Stimulated activated CD4-positive, alpha-beta T cell treated with anti-CD3 and anti-CD28 coated beads, Interleukin-1b, Interleukin-23, amount 100 ng/mL, for 48 hours (primary cell): ENCODE data around the gene DAB1.

Source experiments
- DNase-seq: peaks from one replicate; pipeline ENCODE4 v3.0.0-alpha.2; 2020

DAB1 gene

DNA sequence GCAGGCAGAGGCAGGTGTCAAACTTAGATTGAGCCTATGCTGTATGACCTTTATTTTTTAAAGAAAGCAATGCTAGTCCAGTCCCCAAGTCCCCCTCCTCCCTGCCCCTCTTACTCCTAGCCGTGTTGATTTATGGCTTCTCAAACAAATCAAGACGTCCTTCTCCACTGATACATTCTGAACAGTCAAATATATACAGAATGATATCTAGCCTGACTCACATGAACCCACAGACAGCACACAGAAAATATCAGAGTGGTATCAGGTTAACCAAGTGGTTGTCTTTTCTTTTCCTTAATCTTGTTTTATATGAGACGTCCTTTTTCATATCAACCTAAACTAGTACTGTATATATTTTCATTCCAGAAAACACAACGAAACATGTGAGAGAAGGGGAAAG lies 13.4 kb downstream of the DAB1 start:
- DNase-seq = no peak

DNA sequence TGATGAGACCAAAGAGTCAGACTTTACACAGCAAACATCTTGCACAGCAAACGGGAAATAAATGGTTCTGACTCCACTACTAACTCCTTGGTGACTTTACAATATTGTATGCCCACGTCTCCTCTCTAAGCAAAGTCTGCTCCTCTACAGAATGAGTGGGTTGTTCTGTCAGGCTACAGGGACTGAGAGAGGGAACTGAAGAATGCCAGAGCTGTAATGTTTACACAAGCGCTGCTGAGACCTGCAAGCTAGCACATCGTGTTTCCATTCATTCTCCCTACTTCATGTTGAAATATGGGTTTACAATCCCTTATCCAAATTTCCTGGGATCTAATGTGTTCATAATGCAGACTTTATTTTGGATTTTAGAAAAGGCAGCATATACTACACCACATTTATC lies 15.9 kb downstream of the DAB1 start:
- no peak for DNase-seq

DNA sequence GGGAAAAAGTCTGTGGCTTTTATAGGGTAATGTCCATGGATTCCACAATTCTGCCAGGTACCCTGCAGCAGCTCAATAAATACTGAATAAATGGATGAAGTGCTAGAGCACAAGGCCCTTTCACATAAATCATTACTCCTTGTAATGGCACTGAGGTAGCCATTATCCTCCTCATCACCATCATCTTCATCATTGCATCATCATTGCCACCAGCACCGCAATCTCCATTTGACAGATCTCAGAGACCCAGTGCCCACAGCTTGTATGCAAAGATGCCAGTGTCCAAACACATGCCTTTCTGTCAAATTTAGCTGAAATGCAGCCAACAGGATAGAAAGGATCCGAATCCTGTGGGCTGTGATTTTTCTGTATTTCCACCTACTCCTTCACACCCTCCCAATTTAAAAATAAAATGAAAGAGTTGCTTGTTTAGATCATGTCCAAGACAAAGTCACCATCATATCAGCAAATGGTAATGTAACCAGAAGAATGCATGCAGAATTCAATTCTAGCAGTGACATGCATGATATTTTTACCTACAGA lies 17.4 kb downstream of the DAB1 start:
- DNase-seq = no peak

DNA sequence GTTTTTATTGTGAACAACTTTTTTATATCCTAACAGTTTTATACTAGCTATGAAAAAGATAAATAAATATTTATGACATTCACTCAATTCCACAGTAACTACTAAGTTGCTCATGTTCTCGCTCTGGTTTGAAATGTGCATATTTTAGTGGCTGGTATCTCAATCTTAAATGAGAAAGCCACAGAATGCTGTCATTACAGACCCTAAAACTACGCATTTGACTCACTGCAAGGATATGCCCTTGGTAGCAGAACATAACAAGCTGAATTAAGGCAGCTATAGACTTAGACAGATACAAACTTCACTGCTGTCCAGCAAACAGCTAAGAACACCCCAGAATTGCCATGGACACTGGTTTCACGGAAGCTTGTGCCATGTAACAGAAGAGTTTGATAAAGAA lies 19.0 kb downstream of the DAB1 start:
- no peak for DNase-seq

DNA sequence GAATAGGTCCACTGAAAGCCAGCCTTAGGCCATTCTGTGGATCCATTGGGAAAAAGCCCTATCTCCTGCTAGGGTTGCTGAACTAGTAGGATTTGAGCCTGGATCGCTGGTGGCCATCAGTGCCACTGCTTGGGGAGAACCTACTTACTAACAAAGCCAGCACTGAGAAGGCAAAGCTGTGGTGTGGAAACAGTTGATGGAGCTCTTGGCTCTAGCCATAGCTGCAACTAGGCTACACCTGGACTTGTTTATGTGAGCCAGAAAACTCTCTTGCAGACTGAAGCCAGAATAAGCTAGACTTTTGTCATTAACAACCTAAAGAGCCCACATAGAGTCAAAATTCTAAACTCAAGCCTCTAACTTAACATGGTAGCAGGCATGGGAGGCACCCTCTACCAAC lies 20.7 kb downstream of the DAB1 start:
- no peak for DNase-seq

DNA sequence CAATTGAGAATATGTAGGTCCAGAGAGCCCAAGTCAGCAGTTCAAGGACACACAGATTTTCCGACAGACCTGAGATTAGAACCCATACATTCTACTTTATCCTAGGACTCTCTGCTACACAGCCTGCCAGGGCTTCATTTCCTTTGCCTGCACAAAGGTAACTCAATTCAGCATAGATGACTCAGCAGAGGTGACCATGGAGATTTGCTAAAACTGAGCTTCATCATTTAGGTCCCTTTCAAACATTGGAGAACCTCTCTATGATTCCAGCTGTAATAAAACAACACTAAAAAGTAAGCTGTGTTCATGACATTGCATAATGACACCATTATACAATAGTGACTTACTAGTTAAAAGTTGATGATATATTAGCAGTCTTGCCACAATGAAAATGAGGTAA lies 22.2 kb downstream of the DAB1 start:
- DNase-seq = no peak

DNA sequence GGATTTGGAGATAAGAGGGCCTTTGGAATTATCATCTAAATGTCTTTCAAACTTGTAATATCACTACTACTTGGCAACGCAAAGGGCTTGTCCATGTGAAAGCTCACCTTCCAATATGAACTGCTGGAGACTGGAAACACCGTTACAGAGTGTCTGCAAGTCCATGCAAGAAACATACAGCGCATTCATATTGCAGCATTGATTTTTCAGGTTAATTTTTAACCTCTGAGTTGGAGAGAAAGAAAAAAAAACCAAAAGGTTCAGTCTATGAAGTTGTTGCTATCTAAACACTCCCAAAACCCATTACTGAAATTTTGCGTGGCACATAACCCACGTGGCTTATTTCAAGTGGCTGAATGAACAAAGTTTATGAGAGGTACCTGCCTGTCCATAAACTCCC lies 23.8 kb downstream of the DAB1 start:
- DNase-seq = no peak

DNA sequence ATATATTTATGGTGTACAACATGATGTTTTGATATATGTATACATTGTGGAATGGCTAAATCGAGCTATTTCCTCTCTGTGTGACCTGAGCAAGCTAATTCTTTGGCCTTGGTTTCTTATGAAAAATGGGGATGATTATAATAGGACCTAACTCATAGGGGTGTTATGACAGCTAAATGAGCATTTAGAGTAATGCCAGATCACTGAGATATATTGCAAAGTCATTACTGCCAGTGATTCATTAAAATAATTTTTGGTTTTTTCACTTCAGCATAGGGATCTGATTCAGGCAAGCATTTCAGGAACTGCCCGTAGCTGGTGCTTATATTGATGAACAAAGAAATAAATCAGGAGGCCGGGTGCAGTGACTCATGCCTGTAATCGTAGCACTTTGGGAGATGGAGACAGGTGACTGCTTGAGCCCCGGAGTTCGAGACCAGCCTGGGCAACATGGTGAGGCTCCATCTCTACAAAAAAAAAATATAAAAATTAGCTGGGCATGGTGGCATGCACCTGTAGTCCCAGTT lies 30.7 kb downstream of the DAB1 start:
- DNase-seq = no peak

DNA sequence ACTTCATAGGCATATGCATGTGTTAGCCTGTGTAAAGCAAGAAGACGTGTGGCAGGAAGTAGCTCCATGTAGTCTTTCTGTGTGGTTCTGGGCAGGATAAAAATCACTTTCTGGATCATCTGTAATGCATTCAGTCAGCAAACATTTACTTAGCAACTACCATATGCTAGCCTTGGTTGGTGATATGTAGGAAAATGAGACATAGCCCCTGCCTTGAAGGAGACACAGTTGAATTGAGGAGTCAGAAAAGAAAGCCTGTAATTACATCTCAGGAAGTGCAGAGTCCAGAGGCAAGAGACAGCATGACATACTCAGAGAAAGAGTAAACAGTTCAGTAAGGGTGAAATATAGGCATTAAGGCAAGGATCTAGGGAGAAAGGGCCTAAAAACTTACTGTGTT lies 38.5 kb downstream of the DAB1 start:
- no peak for DNase-seq

DNA sequence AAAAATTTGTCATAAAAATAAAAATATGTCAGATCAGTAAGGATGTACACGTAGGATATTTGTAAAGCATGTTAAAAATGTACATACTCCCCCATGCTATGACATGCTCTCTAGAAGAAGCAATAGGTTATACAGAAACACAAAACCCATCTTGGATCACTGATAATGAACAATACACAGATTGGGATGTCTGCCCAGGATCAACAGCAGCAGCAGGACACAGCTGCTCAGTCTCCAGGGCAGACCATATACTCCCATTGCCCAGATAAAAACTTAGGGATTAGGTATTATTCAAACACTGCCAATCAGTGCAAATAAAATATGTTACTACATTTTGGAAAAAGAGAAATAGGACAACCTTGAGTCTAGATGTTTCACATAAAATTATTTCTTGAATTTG lies 39.0 kb downstream of the DAB1 start:
- no peak for DNase-seq

DNA sequence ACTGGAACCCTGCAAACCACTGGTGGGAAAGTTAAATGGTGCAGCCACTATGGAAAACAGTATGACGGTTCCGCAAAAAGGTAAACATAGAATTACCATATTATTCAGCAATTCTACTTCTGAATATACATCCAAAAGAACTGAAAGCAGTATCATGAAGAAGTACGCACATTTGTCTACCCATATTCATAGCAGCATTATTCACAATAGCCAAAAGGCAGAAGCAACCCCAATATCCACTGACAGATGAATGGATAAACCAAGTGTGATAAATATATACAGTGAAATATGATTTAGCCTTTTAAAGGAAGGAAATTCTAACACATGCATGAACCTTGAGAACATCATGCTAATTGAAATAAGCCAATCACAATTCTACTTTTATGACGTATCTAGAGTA lies 39.6 kb downstream of the DAB1 start:
- DNase-seq = no peak

DNA sequence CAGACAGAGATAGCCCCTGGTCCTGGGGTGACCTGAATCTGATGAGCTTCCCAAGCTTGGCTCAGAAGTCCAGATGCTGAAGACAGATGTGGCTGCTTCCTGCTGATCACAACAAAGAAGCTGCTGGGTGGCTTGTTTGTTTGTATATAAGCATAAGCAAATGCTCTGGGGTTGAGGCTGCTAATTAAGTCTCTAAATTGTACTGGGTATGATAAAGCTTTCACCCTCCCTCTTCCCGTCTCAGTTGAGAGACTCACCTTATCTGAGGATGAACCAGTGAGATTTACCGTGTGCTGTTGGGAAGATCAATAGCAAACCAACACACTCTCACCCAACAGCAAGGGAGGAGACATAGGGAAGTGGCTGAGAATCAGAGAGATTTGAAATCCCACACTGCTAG lies 42.0 kb downstream of the DAB1 start:
- DNase-seq = no peak

DNA sequence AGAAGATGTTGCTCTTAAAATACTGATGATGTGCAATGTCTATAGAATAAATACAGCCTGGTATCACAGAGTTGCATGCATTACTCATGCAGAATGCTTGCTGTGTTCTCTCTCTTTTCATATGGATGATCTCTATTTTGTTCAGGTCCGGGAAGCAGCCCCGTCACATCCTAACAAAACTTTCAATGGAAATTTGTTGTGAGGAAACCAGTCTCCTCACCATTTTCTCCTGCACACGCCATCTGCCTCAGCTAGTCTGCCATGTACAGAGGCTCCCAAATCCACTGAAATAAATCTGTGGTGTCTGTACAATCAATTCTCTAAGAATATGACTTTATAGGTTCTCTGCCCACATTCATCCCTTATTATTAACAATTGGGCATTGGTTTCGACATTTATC lies 42.4 kb downstream of the DAB1 start:
- DNase-seq = no peak

DNA sequence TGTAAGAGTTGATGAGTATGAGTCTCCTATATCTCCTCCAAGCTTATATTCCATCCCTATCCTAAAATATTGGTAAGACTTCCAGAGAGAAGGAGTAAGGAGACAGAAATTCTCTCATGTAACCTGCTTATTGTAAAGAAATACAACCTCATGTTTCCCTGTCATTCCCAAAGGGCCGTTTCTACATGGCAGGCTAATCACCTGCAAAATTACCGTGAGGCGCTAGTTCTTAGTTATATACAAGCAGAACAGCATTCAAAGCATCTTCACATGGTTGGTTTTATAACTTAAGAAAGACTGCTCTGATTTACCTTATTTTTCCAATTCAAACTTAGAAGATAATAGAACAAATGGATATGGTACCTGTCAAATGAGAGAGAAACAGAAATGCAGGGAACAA lies 42.9 kb downstream of the DAB1 start:
- DNase-seq = no peak

DNA sequence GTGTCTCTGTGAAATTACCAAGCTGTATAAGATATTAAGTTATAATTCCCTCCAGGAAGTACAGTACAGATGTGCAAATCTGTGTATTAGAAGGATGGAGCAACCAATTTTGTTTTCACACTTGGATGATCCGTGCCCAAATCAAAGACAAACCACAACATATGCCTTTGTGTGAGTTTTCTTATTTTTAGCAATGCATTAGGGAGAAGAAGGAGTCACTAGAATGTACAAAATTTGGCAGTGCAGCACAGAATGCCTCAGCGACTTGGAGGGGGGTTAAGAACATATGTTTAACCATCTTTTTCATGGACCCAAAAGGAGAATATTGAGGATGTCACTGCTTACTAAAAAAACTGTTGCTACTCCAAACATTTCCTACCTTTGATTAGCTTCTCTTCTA lies 45.3 kb downstream of the DAB1 start:
- no peak for DNase-seq

DNA sequence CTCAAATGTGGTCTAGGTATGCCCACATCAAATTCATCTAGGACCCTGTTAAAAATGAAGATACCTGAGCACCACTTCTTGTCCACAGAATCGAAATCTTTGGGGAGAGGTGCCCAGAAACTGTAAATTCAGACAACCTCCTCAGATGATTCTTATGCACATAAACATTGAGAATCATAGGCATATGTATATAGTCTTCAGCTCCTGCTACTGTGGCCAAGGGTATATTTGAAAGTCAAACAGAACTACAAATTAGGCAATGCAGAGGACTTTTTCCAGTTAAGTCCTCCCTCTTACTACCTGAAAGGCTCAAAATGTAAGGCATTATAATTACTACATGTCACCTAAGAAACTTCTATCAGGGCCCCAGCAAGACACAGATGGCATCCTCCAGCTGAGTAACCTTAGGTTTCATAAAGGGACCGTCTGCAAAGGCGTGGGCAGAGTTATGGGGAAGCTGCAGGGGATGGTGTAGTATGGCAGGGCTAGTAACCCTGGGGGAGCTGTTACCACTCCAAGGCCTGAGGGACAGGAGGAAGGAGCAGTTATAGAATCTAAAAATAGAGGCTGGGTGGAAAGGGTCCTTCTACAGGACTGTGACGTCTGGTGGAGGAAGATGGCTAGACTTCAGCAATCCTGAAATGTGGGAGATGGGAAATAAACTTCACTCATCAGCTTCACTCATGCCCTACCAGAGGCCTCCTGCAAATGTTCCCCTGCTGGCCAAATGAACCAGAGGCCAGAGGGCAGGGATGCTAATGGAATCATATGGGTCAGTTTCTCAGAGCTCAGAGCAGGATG lies 46.3 kb downstream of the DAB1 start:
- no peak for DNase-seq

DNA sequence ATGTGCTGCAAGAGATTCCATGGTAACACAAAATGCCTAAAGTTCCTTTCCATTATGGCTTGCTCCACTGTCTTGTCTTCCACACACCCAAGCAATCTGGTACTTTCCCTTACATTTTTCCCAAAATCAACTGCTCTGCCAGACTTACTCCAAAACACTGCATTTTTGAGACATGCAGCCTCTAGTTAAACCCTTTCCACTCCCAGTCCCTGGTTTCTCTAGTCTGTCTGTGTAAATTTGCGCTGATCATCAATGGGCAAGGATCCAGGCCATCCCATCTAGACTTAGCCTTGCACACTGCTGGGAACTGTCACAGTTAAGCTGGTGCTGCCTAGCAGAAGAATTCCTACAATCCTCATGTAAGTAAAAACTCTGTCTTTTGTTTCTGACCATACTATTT lies 47.8 kb downstream of the DAB1 start:
- DNase-seq = no peak

DNA sequence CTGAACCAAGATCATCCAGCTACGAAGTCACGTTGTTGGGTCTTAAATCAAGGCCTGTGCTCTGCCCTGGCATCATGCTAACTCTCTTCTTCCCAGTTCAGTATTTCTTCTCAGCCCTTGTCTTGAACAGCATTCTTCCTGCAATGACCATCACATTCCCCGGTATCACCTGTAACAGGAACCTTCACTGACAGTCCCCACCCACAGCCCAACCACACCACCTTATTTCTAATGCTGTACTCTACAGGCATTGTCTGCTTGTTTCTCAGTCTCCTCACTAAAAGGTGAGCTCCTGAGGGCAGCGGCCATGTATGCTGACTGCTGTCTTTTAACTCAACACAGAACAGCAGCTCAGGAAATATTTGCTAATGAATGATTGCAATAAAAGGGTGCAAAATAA lies 54.0 kb downstream of the DAB1 start:
- DNase-seq = no peak

DNA sequence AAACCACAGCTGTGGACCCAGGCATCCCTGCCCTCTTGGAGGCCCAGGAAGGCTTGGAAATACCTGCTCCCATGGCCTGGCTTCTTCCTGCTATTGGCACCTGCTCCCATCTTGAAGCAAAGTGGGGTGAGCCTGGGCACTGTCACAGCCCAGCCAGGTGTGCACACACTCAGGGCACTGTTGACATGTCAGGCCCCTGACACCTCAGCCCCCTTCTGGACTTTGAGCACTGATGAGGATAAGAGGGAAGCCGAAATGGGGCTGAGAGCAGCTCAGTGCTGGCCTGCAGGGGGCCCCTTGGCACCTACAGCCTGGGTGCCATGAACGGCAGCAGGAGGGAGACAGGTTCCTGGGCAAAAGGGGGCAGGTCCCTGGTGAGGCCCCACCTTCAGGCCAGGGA lies 55.9 kb downstream of the DAB1 start:
- DNase-seq = no peak

DNA sequence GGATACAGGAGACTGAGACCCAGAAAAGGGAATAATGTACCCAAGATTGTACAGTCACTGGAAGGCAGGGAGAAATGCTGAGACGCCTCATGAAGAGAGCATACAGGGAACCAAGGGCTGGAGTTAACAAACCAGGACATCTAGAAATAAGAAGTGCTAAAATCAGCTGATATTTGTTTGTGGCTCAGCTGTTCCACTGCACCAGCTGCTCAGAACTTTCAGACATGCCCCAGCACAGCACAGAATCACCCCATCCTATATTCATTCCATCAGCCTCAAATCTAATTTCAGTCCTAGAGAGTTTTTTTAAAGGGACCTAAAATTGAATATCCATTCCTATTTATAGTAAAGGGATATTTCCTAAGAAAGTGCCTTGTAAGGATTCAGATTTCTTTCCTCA lies 60.2 kb downstream of the DAB1 start:
- DNase-seq = no peak

DNA sequence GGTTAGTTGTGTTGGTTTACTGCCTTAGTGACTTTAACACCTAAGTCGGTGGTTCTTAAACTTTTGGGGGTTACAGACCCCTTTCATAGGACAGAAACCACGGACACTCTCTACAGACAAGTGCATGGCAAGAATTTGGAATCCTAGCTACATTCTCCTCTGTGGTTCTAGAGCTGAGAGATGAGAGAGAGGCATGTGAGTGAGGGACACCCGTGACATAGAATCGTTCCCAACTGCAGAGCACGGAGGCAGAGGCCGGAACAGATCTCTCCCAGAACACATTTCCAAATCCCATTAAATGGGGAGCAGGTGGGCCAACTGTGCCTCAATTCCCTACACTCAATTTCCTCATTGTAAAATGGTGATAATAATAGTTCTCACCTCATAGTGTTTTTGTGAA lies 60.7 kb downstream of the DAB1 start:
- no peak for DNase-seq

DNA sequence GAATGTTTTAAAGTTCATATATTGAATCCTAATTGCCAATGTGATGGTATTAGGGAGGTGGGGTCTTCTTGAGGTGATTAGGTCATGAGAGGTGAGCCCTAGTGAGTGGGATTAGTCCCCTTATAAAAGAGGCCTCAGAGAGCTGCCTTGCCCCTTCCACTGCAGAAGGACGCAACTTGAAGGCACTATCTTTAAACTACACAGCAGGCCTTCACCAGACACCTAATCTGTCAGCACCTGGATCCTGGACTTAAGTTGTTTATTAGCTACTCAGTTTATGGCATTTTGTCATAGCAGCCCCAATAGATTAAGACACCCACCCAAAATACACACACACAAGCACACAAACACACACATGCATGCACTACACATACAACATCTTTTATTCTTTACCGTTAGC lies 61.4 kb downstream of the DAB1 start:
- DNase-seq = no peak

DNA sequence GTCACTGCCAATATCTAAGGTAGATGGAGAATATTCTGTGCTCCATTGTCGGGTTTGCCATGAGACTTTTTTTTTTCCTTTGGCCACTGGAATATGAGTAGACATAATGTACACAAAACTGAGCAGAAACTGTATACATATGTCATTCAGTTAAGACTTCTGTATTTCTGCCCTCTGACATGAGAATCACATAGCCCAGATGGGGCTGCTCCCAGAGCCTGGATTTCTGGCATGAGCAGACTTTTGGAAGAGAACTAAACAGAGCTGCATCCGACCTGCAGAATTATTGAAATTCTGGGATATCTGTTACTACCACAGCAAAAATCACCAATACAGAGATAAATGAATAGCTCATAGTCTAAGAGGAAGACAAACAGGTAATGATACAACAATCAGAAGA lies 62.3 kb downstream of the DAB1 start:
- no peak for DNase-seq

DNA sequence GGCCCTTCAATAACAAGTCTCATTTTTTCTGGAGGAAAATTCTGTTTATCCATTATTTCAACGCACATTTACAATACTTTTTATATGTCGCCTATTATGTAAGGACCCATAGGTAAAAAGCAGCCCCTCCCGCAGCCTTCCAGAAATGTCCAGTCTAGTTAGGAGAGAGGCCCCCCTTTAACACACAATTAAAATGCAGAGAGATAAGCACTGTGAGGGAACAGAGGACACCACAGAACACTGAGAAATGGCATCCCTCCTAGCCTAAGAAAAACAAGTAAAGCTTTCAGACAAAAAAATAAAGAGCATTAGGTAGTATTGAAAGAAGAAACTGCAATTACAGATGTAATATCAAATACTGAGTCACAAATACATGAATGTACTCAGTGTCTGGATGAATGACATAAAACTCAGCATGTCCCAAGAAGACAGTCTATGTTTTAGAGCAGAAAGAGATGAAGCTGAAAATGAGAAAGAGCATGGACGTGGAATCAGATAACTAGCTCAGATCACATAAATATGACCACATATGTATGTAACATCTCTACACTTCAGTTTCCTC lies 62.9 kb downstream of the DAB1 start:
- no peak for DNase-seq

DNA sequence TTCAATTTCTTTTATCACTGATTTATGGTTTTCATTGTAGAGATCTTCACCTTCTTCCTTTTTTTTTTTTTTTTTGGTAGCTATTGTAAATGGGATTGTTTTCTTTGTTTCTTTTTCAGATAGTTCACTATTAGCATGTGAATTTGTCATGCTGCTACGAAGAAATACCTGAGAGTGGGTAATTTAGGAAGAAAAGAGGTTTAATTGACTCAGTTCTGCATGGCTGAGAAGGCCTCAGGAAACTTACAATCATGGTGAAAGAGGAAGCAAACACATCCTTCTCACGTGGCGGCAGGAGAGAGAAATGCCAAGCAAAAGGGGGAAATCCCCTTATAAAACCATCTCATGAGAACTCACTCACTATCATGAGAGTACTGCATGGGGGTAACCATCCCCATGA lies 66.4 kb downstream of the DAB1 start:
- DNase-seq = no peak
